Hepatocyte (in vitro differentiated cells): ENCODE results near the gene ST3GAL4.

Experiments
- EZH2 ChIP-seq: fragments of 200-600 bp; sonication (generic); IDR thresholded peaks from 2 replicates; pipeline ENCODE4 v1.6.1; 2016; ENCODE audit warnings: antibody characterized with exemption, mild to moderate bottlenecking, borderline replicate concordance
- TF ChIP-seq, protein P1 (sequence below): fragments of 200-600 bp; sonication (generic); IDR thresholded peaks from 2 replicates; pipeline ENCODE4 v1.5.1; 2016; ENCODE audit warnings: antibody characterized with exemption, mild to moderate bottlenecking; ENCODE audit not compliant: poor library complexity

DNA sequence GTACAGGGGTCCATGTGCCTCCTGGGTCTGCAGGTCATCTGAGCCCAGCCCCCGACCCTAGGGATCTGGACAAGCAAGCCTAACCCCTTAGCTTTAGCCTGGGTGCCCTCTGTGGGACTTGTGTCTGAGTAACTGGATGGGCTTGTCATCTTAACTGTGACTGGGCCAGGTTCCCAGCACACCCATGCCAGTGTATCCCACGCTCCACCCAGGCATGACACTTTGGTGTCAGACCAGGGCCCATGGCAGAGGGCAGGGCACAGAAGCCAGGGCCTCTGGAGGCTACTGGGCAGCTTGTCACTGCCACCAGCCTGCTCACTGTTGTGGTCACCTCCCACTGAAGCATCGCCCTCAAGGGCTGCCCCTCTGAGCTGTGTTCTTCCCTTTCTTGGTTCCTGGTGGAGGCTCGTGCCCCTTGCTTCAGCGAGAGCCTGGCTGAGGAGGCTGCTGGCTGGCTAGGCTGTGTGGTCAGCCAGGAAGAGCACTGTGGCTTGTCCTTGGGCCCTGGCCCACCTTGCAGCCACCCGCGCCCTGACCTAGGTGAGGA is 80.8 kb downstream of the ST3GAL4 start:
- TF ChIP-seq EZH2, result no peak
- TF ChIP-seq, protein P1, sequence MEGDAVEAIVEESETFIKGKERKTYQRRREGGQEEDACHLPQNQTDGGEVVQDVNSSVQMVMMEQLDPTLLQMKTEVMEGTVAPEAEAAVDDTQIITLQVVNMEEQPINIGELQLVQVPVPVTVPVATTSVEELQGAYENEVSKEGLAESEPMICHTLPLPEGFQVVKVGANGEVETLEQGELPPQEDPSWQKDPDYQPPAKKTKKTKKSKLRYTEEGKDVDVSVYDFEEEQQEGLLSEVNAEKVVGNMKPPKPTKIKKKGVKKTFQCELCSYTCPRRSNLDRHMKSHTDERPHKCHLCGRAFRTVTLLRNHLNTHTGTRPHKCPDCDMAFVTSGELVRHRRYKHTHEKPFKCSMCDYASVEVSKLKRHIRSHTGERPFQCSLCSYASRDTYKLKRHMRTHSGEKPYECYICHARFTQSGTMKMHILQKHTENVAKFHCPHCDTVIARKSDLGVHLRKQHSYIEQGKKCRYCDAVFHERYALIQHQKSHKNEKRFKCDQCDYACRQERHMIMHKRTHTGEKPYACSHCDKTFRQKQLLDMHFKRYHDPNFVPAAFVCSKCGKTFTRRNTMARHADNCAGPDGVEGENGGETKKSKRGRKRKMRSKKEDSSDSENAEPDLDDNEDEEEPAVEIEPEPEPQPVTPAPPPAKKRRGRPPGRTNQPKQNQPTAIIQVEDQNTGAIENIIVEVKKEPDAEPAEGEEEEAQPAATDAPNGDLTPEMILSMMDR, result no peak
